NCI-H69 (cell line): ENCODE results near the gene CPT1A.

Source experiments
- DNase-seq: peaks from one replicate; lab custom pipeline; 2025; lab: John Stamatoyannopoulos, UW

Gene CPT1A

GRCh38 chr11:68756171-68756766, 85.4 kb downstream of the CPT1A start:
- no peak for DNase-seq

GRCh38 chr11:68753300-68753699, 88.4 kb downstream of the CPT1A start:
- peak; percentile 64 for DNase-seq

GRCh38 chr11:68751331-68751856, 90.3 kb downstream of the CPT1A start, which contains the start of gene TESMIN:
Gene TESMIN (minus strand): TSS chr11:68751520. CDS start chr11:68750660, 860 bp downstream.
- peak; percentile 95 for DNase-seq

GRCh38 chr11:68751004-68751325, 90.8 kb downstream of the CPT1A start:
- DNase-seq, result no peak

GRCh38 chr11:68750195-68751003, 91.3 kb downstream of the CPT1A start:
- DNase-seq, result no peak

- no peak for DNase-seq
Measured at GRCh38 chr11:68749229-68750123, 92.2 kb downstream of the CPT1A start.

GRCh38 chr11:68748061-68748460, 93.7 kb downstream of the CPT1A start:
- DNase-seq, result no peak

- DNase-seq, result no peak
Measured at GRCh38 chr11:68743539-68743938, 98.2 kb downstream of the CPT1A start.

- peak; percentile 62 for DNase-seq
Measured at GRCh38 chr11:68741463-68741862, 100.3 kb downstream of the CPT1A start.

- no peak for DNase-seq
Measured at GRCh38 chr11:68735646-68736045, 106.1 kb downstream of the CPT1A start.

- no peak for DNase-seq
Measured at GRCh38 chr11:68735125-68735524, 106.6 kb downstream of the CPT1A start.

GRCh38 chr11:68734111-68734510, 107.6 kb downstream of the CPT1A start:
- no peak for DNase-seq

GRCh38 chr11:68727783-68728182, 113.9 kb downstream of the CPT1A start:
- DNase-seq, result no peak

GRCh38 chr11:68724293-68724692, 117.4 kb downstream of the CPT1A start:
- no peak for DNase-seq

- no peak for DNase-seq
Measured at GRCh38 chr11:68722143-68722542, 119.6 kb downstream of the CPT1A start.

- no peak for DNase-seq
Measured at GRCh38 chr11:68721075-68721474, 120.6 kb downstream of the CPT1A start.

GRCh38 chr11:68715456-68716122, 126.1 kb downstream of the CPT1A start:
- no peak for DNase-seq

- no peak for DNase-seq
Measured at GRCh38 chr11:68714060-68714856, 127.5 kb downstream of the CPT1A start.

GRCh38 chr11:68711114-68711513, 130.6 kb downstream of the CPT1A start:
- no peak for DNase-seq

- DNase-seq, result no peak
Measured at GRCh38 chr11:68710409-68710808, 131.3 kb downstream of the CPT1A start.

- DNase-seq, result no peak
Measured at GRCh38 chr11:68709062-68709461, 132.7 kb downstream of the CPT1A start.
